ENCODE results near the gene RBMY1F. TPM values are rescaled to one million over a fixed set of nuclear protein-coding genes. Genes with fewer than 3 reads are reported as not detected.
"Not testable (repeated sequence)": the region's sequence is repeated elsewhere in the genome, so short reads cannot be mapped to it uniquely, and the experiment has no call there.

RBMY1F gene
- polyA plus RNA-seq (ENCODE audit: insufficient read length in 3 of 3): not detected
- long read RNA-seq, donor 1: 0 reads
- long read RNA-seq, donor 2: 0 reads
- long read RNA-seq, donor 3: 0 reads
- long read RNA-seq, donor 4: 0 reads
- long read RNA-seq, donor 5: 0 reads
- long read RNA-seq, donor 6: 0 reads
- long read RNA-seq, donor 7: 0 reads
- long read RNA-seq, donor 8: 0 reads
- long read RNA-seq, donor 9: 0 reads
- long read RNA-seq, donor 10: 0 reads
- long read RNA-seq, donor 11: 0 reads
- long read RNA-seq, donor 12: 0 reads
- long read RNA-seq, donor 13: 0 reads
- long read RNA-seq, donor 14: 0 reads
- long read RNA-seq, donor 15: 0 reads
- long read RNA-seq, donor 16: 0 reads

DNA sequence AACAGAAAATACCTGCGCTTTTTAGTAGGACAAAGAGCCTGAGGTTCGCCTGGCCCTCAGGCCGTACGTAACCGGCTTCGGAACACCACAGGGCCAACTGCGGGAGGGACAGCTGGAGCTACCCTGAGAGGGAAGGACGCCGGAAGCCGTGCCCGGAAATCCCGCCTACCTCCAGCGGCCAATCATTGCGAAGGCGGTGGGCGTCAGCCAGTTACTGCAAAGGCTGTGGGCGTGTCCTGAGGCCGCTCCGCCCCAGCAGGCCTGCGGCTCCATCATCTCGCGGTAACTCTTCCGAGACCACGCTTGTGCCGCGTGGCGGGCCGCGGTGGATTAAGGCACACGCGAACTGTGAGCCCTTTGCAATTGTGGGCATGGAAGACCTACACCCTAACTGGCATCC, at the start of gene RBMY1F:
Gene RBMY1F (minus strand): TSS at position 101 of the 400 bp plus-strand sequence. CDS start 1,954 bp downstream, outside the sequence.
- not testable (repeated sequence) for DNase-seq

DNA sequence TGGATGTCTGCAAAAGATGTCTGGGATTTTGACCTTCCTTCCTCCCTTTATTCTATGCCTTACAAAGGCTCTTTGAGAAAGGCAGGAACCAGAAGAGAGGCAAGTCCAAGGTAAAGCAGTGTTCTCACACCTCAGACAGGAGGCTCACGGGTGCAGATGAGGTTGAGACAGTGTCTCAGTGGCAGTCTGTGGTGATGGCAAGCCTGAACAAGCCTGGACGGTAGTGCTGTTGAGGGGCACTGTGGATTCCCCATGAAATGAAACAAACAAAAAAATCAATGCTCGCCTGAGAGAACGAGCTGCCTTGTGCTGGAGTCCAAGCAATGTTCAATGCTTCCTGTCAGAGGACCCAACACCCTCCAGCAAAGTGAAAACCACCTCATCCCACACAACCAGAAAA, 31.6 kb downstream of the RBMY1F start:
- DNase-seq: not testable (repeated sequence)

- not testable (repeated sequence) for DNase-seq
Observed at GRCh38 chrY:22141011-22141695, 41.6 kb downstream of the RBMY1F start.

DNA sequence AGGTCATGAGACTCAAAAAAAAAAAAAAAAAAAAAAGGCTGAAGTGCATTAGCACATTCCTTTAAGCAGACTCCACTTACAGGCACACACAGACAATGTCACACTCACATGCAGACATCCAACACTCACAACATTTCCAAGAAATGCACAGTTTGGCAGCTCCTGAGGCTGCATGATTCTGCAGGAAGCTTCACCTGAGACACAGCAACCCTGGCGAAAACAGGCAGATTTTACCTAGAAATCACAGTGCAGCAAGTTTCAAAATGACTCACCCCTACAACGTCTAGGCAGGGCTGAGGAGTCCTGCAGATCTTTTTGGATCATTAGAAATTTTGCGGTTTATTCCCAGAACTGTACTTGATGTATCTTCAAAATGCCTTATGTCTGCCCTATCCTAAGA, 48.0 kb downstream of the RBMY1F start:
- not testable (repeated sequence) for DNase-seq

DNA sequence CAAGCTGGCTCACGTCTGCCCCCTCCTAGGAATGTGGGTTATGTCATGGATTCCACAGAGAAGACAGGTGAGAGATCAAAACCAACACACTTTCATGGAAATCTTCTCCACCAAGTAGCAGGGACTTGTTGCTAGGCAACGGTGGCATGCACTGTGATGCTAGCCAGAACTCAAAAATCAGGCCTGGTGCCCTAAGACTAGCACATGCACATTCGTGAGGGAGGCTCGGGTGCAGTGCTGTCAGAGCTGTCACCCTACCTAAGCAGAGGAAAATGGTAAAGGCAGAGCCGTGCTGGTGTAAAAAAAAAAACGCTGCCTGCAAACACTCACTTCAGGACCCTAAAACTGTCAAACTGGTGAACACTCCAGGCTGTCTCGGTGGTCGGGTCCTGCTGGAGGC, 52.2 kb downstream of the RBMY1F start:
- not testable (repeated sequence) for DNase-seq

Other genes starting within 250 kb of the RBMY1F start
- gene RBMY1J, start 220.5 kb upstream of the RBMY1F start, polyA plus RNA-seq (ENCODE audit: insufficient read length in 3 of 3): not detected